Ishikawa (cell line): ENCODE measurements around the gene EPN2.

Experiments
- CEBPB ChIP-seq: IDR thresholded peaks from 2 replicates; pipeline ENCODE4 v1.6.1; 2012
- CREB1 ChIP-seq: IDR thresholded peaks from 2 replicates; pipeline ENCODE4 v1.6.1; 2012; ENCODE audit warnings: low read depth
- EP300 ChIP-seq: IDR thresholded peaks from 2 replicates; pipeline ENCODE4 v1.6.1; 2012; ENCODE audit warnings: borderline replicate concordance
- FOXM1 ChIP-seq: IDR thresholded peaks from 2 replicates; pipeline ENCODE4 v1.6.1; 2012; ENCODE audit warnings: low read depth, borderline replicate concordance
- MAX ChIP-seq: IDR thresholded peaks from 2 replicates; pipeline ENCODE4 v1.6.1; 2012
- NFIC ChIP-seq: IDR thresholded peaks from 2 replicates; pipeline ENCODE4 v1.6.1; 2012
- RAD21 ChIP-seq: IDR thresholded peaks from 2 replicates; pipeline ENCODE4 v1.6.1; 2012; ENCODE audit warnings: low read depth
- REST ChIP-seq: IDR thresholded peaks from 2 replicates; pipeline ENCODE4 v1.6.1; 2012; ENCODE audit warnings: low read depth, mild to moderate bottlenecking
- TAF1 ChIP-seq: IDR thresholded peaks from 2 replicates; pipeline ENCODE4 v1.6.1; 2012; ENCODE audit warnings: low read depth, mild to moderate bottlenecking
- TCF12 ChIP-seq: IDR thresholded peaks from 2 replicates; pipeline ENCODE4 v1.6.1; 2012; ENCODE audit warnings: low read depth
- USF1 ChIP-seq: IDR thresholded peaks from 2 replicates; pipeline ENCODE4 v1.6.1; 2012
- YY1 ChIP-seq: IDR thresholded peaks from 2 replicates; pipeline ENCODE4 v1.6.1; 2012; ENCODE audit warnings: low read depth
- ZBTB7A ChIP-seq: IDR thresholded peaks from 2 replicates; pipeline ENCODE4 v1.6.1; 2012; ENCODE audit warnings: low read depth

GRCh38 chr17:19311421-19312215 lies 74.5 kb downstream of the EPN2 start:
- TF ChIP-seq EP300, result no peak
- no peak for TF ChIP-seq TAF1
- TF ChIP-seq CREB1, result no peak
- no peak for TF ChIP-seq REST
- no peak for TF ChIP-seq RAD21
- TF ChIP-seq MAX, result no peak
- no peak for TF ChIP-seq YY1
- no peak for TF ChIP-seq TCF12
- TF ChIP-seq FOXM1, result no peak
- TF ChIP-seq ZBTB7A, result no peak
- TF ChIP-seq CEBPB, result no peak
- TF ChIP-seq USF1, result no peak
- no peak for TF ChIP-seq NFIC
